ENCODE data around the gene HRK. TPM values are rescaled to one million over a fixed set of nuclear protein-coding genes. Genes with fewer than 3 reads are reported as not detected.

Gene HRK
- total RNA-seq, 1 donor from 2014 or later = not detected

DNA sequence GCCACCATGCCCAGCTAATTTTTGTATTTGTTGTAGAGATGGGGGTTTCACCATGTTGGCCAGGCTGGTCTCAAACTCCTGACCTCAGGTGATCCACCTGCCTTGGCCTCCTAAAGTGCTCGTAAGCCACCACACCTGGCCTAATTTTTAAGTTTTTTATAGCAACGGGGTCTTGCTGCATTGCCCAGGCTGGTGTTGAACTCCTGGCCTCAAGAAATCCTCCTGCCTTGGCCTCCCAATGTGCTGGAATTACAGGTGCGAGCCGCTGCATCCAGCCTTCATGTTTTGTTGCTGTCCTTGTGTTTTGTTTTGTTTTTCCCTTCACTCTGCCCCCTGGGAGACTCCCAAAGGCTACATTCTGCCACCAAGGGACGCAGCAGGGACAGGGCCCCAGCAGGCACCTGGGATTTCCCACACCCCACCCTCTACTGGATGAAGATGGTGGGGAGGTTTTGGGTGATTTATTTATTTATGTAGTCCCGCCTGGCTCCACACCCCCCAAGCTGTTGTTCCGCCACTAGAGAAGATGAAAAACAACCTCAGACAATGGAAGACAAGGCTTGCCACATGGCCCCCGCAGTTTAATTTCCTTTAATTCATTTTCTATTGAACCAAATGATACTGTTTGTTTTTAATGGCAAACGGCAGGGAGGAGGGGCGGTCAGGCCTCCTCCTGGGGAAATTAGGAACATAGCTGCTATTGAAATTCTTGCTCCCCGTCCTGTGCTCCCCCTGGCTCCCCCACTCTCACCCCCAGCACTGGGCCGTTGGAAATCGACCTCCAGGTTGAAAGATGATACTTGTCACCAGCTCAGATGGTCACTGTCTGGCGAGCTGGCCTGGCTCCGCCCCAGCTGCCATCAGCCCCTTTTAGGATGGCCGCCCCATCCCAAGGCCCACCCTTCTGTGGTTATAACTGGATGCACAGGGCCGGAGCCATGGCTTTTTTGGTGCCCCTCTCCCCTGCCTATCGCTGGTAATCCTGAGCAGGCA is 72.8 kb downstream of the HRK start:
- FAIRE-seq = no peak
- TF ChIP-seq CTCF (IDR thresholded peaks at IDR 0.05; ENCODE audit: insufficient read depth, low read length, severe bottlenecking) = no peak
- Histone ChIP-seq H3K36me3 (ENCODE audit: control insufficient read depth, insufficient read depth, low read length) (no peaks in the 10 kb centered on the region), H3K4me3 (ENCODE audit: low read depth, low read length) (no peak overlapping the region), H3K27me3 (ENCODE audit: control insufficient read depth, insufficient read depth, low read length) (peaks cover 2% of the 10 kb centered on the region)
- no peak for DNase-seq (ENCODE audit: low read depth)

- no peaks in the 10 kb centered on the region for H3K36me3 ChIP-seq (ENCODE audit: control insufficient read depth, insufficient read depth, low read length)
- H3K4me3 ChIP-seq (ENCODE audit: low read depth, low read length) = no peak overlapping the region
- H3K27me3 ChIP-seq (ENCODE audit: control insufficient read depth, insufficient read depth, low read length) = peaks cover 2% of the 10 kb centered on the region
- no peak for TF ChIP-seq CTCF (IDR thresholded peaks at IDR 0.05; ENCODE audit: insufficient read depth, low read length, severe bottlenecking)
- DNase-seq (ENCODE audit: low read depth) (no peak), FAIRE-seq (no peak)
Observed at GRCh38 chr12:116807546-116807945, 73.7 kb downstream of the HRK start.

GRCh38 chr12:116806845-116807440 is 74.3 kb downstream of the HRK start:
- TF ChIP-seq CTCF (IDR thresholded peaks at IDR 0.05; ENCODE audit: insufficient read depth, low read length, severe bottlenecking) = no peak
- DNase-seq (ENCODE audit: low read depth) (no peak), FAIRE-seq (no peak)
- Histone ChIP-seq H3K4me3 (ENCODE audit: low read depth, low read length) (no peak overlapping the region), H3K27me3 (ENCODE audit: control insufficient read depth, insufficient read depth, low read length) (peaks cover 2% of the 10 kb centered on the region), H3K36me3 (ENCODE audit: control insufficient read depth, insufficient read depth, low read length) (no peaks in the 10 kb centered on the region)

Other genes starting within 250 kb of the HRK start
- 27.8 and 29.7 TPM in 2 replicates for gene SPRING1, start 143.4 kb downstream of the HRK start, total RNA-seq
- 0.26 TPM in 2 replicates for gene RNFT2, start 143.1 kb downstream of the HRK start, total RNA-seq
- 5.4 and 5.8 TPM in 2 replicates for gene FBXW8, start 29.5 kb upstream of the HRK start, total RNA-seq
- gene TESC, start 218.0 kb upstream of the HRK start, total RNA-seq = not detected in 2 replicates

Data from bronchial epithelial cell (primary cell).